HL-60/S4 (cell line): ENCODE data around the gene CSHL1.
"Not testable (repeated sequence)": the region's sequence is repeated elsewhere in the genome, so short reads cannot be mapped to it uniquely, and the experiment has no call there.

Experiments
- in situ Hi-C: fragments of 300-500 bp; cut with MboI; formaldehyde crosslinking; loops from 2 replicates; pipeline ENCODE4 v1.14.3; 2022; ENCODE audit warnings: low sequenced_read_pairs

CSHL1 gene

GRCh38 chr17:63894021-63894420, 17.0 kb downstream of the CSHL1 start:
- in situ Hi-C loops, result not testable (repeated sequence)

GRCh38 chr17:63892316-63893037, 18.6 kb downstream of the CSHL1 start:
- in situ Hi-C loops, result not testable (repeated sequence)

- in situ Hi-C loops, result not testable (repeated sequence)
These were observed 21.8 kb downstream of the CSHL1 start for GRCh38 chr17:63889026-63889848.

GRCh38 chr17:63885119-63885518, 25.9 kb downstream of the CSHL1 start:
- in situ Hi-C loops, result not testable (repeated sequence)

GRCh38 chr17:63882626-63883126, 28.4 kb downstream of the CSHL1 start:
- in situ Hi-C loops, result not testable (repeated sequence)

GRCh38 chr17:63881935-63882601, 29.0 kb downstream of the CSHL1 start, which contains the start of gene GH2:
GH2 (minus strand) TSS chr17:63881944; CDS start chr17:63881801, 143 bp downstream.
- in situ Hi-C loops, result no loop called here

GRCh38 chr17:63881337-63881736, 29.7 kb downstream of the CSHL1 start:
- in situ Hi-C loops, result not testable (repeated sequence)

GRCh38 chr17:63880706-63881105, 30.4 kb downstream of the CSHL1 start:
- in situ Hi-C loops, result no loop called here

GRCh38 chr17:63878413-63878812, 32.6 kb downstream of the CSHL1 start:
- in situ Hi-C loops, result not testable (repeated sequence)

GRCh38 chr17:63874693-63875092, 36.4 kb downstream of the CSHL1 start:
- in situ Hi-C loops, result not testable (repeated sequence)

- in situ Hi-C loops, result not testable (repeated sequence)
These were observed 36.9 kb downstream of the CSHL1 start for GRCh38 chr17:63874061-63874626.

- in situ Hi-C loops, result not testable (repeated sequence)
These were observed 37.5 kb downstream of the CSHL1 start, which contains the start of gene CSH2 for GRCh38 chr17:63873577-63873976. CSH2 (minus strand) TSS chr17:63873677; CDS start chr17:63873614, 63 bp downstream.

GRCh38 chr17:63871646-63872365, 39.3 kb downstream of the CSHL1 start:
- in situ Hi-C loops, result not testable (repeated sequence)

- in situ Hi-C loops, result not testable (repeated sequence)
These were observed 40.8 kb downstream of the CSHL1 start for GRCh38 chr17:63870292-63870665.

GRCh38 chr17:63869491-63870291, 41.4 kb downstream of the CSHL1 start:
- in situ Hi-C loops, result not testable (repeated sequence)

- in situ Hi-C loops, result not testable (repeated sequence)
These were observed 44.4 kb downstream of the CSHL1 start for GRCh38 chr17:63866625-63867024.
